Measurements from ENCODE around the gene PLEKHM3.

Gene PLEKHM3

DNA sequence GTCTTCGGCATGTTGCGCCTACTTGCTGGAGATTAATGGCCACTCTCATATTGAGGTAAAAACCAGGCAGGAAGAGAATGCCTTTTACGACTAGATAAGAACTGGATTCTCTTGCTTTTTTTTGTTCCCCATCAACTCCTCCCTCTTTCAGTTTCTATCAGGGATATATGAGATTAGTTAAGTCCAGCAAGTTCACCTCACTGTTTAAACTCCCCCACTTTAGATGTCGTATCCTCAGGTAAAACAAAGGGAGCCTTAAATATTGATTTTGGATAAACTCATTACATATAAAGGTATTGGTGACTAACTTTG lies 98.4 kb downstream of the PLEKHM3 start:
- no peak for DNase-seq (ENCODE audit: low read depth in 1 of 2, low spot score in 1 of 2)
- TF ChIP-seq, protein P1, sequence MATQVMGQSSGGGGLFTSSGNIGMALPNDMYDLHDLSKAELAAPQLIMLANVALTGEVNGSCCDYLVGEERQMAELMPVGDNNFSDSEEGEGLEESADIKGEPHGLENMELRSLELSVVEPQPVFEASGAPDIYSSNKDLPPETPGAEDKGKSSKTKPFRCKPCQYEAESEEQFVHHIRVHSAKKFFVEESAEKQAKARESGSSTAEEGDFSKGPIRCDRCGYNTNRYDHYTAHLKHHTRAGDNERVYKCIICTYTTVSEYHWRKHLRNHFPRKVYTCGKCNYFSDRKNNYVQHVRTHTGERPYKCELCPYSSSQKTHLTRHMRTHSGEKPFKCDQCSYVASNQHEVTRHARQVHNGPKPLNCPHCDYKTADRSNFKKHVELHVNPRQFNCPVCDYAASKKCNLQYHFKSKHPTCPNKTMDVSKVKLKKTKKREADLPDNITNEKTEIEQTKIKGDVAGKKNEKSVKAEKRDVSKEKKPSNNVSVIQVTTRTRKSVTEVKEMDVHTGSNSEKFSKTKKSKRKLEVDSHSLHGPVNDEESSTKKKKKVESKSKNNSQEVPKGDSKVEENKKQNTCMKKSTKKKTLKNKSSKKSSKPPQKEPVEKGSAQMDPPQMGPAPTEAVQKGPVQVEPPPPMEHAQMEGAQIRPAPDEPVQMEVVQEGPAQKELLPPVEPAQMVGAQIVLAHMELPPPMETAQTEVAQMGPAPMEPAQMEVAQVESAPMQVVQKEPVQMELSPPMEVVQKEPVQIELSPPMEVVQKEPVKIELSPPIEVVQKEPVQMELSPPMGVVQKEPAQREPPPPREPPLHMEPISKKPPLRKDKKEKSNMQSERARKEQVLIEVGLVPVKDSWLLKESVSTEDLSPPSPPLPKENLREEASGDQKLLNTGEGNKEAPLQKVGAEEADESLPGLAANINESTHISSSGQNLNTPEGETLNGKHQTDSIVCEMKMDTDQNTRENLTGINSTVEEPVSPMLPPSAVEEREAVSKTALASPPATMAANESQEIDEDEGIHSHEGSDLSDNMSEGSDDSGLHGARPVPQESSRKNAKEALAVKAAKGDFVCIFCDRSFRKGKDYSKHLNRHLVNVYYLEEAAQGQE (IDR thresholded peaks at IDR 0.05; ENCODE audit: insufficient replicate concordance, low read depth), result no peak
- no peak for TF ChIP-seq POLR2AphosphoS5 (IDR thresholded peaks at IDR 0.05; ENCODE audit: low read depth)
- no peak for TF ChIP-seq GABPA (IDR thresholded peaks at IDR 0.05; ENCODE audit: low read depth)
- no peak for TF ChIP-seq SPI1 (IDR thresholded peaks at IDR 0.05; ENCODE audit: borderline replicate concordance, low read depth)
- TF ChIP-seq, protein P2, sequence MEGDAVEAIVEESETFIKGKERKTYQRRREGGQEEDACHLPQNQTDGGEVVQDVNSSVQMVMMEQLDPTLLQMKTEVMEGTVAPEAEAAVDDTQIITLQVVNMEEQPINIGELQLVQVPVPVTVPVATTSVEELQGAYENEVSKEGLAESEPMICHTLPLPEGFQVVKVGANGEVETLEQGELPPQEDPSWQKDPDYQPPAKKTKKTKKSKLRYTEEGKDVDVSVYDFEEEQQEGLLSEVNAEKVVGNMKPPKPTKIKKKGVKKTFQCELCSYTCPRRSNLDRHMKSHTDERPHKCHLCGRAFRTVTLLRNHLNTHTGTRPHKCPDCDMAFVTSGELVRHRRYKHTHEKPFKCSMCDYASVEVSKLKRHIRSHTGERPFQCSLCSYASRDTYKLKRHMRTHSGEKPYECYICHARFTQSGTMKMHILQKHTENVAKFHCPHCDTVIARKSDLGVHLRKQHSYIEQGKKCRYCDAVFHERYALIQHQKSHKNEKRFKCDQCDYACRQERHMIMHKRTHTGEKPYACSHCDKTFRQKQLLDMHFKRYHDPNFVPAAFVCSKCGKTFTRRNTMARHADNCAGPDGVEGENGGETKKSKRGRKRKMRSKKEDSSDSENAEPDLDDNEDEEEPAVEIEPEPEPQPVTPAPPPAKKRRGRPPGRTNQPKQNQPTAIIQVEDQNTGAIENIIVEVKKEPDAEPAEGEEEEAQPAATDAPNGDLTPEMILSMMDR (IDR thresholded peaks at IDR 0.05; ENCODE audit: insufficient read depth, low read length), result no peak
- Histone ChIP-seq H3K27me3 (ENCODE audit: insufficient read depth, poor library complexity, severe bottlenecking) (no peaks in the 10 kb centered on the region), H3K4me3 (replicated peaks; ENCODE audit: insufficient read depth, low read length) (no peak overlapping the region), H3K27ac (replicated peaks) (no peak overlapping the region)

DNA sequence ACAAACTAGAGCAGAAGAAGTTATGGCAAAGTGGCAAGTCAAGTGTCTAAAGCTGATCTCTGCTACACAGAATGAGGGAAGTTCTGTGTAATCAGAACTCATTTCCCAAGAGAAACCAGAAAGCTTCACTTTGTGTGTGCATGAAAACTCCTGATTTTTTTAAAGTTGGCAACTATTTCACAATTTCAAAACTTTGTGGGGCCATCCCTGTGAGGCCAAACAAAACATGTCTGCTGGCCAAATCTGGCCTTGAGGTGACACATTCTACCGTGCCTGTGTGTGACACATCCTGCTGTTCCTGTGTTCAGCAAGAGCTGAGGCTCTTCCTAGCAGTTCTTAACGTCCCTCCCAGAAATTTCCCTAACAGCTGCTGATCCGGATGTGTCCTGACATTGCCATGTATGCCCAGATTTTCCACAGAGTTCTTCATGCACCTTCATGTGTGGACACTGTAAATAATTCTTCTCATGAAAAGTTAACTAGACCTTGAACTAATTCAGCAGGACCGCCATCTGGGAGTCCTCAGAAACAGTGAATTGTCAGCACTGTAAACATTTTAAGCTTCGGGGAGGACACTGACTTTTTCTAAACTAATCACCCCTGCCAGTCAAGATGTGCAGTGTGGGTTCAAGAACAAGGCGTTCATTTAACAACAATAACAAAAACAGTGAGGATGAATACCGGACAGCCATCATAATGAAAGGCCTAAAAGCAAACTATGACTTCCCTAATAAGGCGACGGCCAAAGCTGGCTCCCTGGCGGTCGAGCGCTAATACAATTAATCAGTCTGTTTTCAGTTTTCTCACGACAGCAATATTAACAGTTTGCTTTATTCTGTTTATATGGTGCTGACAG lies 99.0 kb downstream of the PLEKHM3 start:
- H3K27me3 ChIP-seq (ENCODE audit: insufficient read depth, poor library complexity, severe bottlenecking), result no peaks in the 10 kb centered on the region
- TF ChIP-seq GABPA (IDR thresholded peaks at IDR 0.05; ENCODE audit: low read depth) (no peak), SPI1 (IDR thresholded peaks at IDR 0.05; ENCODE audit: borderline replicate concordance, low read depth) (no peak), POLR2AphosphoS5 (IDR thresholded peaks at IDR 0.05; ENCODE audit: low read depth) (no peak)
- no peak overlapping the region for H3K4me3 ChIP-seq (replicated peaks; ENCODE audit: insufficient read depth, low read length)
- no peak for DNase-seq (ENCODE audit: low read depth in 1 of 2, low spot score in 1 of 2)
- no peak overlapping the region for H3K27ac ChIP-seq (replicated peaks)

DNA sequence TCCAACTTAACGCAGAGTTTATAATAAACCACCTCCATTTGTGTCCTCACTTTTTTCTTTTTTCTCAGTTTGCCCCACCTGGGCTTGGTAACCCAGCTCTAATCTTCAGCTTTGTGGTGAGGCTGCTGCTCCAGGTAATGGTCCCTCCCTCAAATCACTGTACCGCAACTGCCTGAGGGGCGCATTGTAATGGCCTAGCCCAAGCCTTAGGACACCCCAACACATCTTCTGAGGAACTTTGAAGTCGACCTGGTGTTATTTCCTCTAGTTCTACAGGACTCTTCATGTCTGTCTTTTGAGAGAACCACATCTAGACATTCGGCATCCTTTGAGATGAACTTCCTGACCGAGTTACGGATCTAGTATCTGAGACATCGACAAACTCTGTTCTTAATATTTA lies 99.7 kb downstream of the PLEKHM3 start:
- Histone ChIP-seq H3K27ac (replicated peaks) (no peak overlapping the region), H3K27me3 (ENCODE audit: insufficient read depth, poor library complexity, severe bottlenecking) (no peaks in the 10 kb centered on the region), H3K4me3 (replicated peaks; ENCODE audit: insufficient read depth, low read length) (no peak overlapping the region)
- TF ChIP-seq GABPA (IDR thresholded peaks at IDR 0.05; ENCODE audit: low read depth), result no peak
- no peak for DNase-seq (ENCODE audit: low read depth in 1 of 2, low spot score in 1 of 2)

DNA sequence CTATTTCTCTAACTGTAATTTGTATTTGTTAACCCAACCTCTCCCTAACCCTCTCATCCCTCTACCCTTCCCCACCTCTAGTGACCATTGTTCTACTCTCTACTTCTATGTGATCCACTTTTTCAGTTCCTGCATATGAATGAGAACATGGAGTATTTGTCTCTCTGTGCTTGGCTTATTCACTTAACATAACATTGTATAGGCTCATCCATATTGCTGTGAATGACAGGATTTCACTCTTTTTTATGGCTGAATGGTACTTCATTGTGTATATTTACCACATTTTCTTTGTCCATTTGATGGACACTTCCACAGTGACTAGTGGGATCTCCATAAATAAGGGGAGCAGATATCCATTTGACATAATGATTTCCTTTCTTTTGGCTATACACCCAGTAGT lies 103.7 kb downstream of the PLEKHM3 start:
- DNase-seq (ENCODE audit: low read depth in 1 of 2, low spot score in 1 of 2), result no peak

More for the DNA sequence above, 103.7 kb downstream of the PLEKHM3 start:
- no peaks in the 10 kb centered on the region for H3K27me3 ChIP-seq (ENCODE audit: insufficient read depth, poor library complexity, severe bottlenecking)
- no peak overlapping the region for H3K4me3 ChIP-seq (replicated peaks; ENCODE audit: insufficient read depth, low read length)
- TF ChIP-seq GABPA (IDR thresholded peaks at IDR 0.05; ENCODE audit: low read depth) (no peak), SPI1 (IDR thresholded peaks at IDR 0.05; ENCODE audit: borderline replicate concordance, low read depth) (no peak), POLR2AphosphoS5 (IDR thresholded peaks at IDR 0.05; ENCODE audit: low read depth) (no peak)
- TF ChIP-seq, protein P2 (IDR thresholded peaks at IDR 0.05; ENCODE audit: insufficient read depth, low read length), result no peak
- TF ChIP-seq, protein P1 (IDR thresholded peaks at IDR 0.05; ENCODE audit: insufficient replicate concordance, low read depth), result no peak
- H3K27ac ChIP-seq (replicated peaks), result no peak overlapping the region
